IPS-18a (cell line): ENCODE data around the gene BBS9.
A peak's percentile ranks its signal among the peaks of the same experiment; 100 is the strongest.

Experiments used
- H3K27ac ChIP-seq: one replicate; pipeline ENCODE4 v1.5.1; 2013; ENCODE audit warnings: low read length
- H3K27me3 ChIP-seq: one replicate; pipeline ENCODE4 v1.6.1; 2013; ENCODE audit warnings: mild to moderate bottlenecking, low read length; ENCODE audit not compliant: control insufficient read depth, insufficient read depth
- H3K36me3 ChIP-seq: one replicate; pipeline ENCODE4 v1.6.1; 2013; ENCODE audit warnings: low read depth, low read length; ENCODE audit not compliant: control insufficient read depth
- H3K4me1 ChIP-seq: one replicate; pipeline ENCODE4 v1.6.1; 2013; ENCODE audit warnings: low read depth, low read length; ENCODE audit not compliant: control insufficient read depth
- H3K4me3 ChIP-seq: one replicate; pipeline ENCODE4 v1.5.1; 2013; ENCODE audit warnings: low read length
- H3K9ac ChIP-seq: one replicate; pipeline ENCODE4 v1.6.1; 2013; ENCODE audit warnings: mild to moderate bottlenecking, low read length, moderate library complexity
- H3K9me3 ChIP-seq: one replicate; pipeline ENCODE4 v1.6.1; 2013; ENCODE audit warnings: low read depth, low read length; ENCODE audit not compliant: control insufficient read depth

The BBS9 gene

GRCh38 chr7:33336820-33337219 is 207.5 kb downstream of the BBS9 start:
- Histone ChIP-seq H3K9me3 (no peaks in the 10 kb centered on the region), H3K9ac (no peak overlapping the region), H3K4me1 (no peaks in the 10 kb centered on the region), H3K27ac (no peak overlapping the region), H3K4me3 (no peak overlapping the region), H3K27me3 (no peaks in the 10 kb centered on the region), H3K36me3 (no peaks in the 10 kb centered on the region)

- Histone ChIP-seq H3K4me1 (no peaks in the 10 kb centered on the region), H3K9ac (no peak overlapping the region), H3K9me3 (no peaks in the 10 kb centered on the region), H3K4me3 (no peak overlapping the region), H3K27me3 (no peaks in the 10 kb centered on the region), H3K27ac (no peak overlapping the region), H3K36me3 (no peaks in the 10 kb centered on the region)
Observed at GRCh38 chr7:33339074-33339790, 209.9 kb downstream of the BBS9 start.

- no peak overlapping the region for H3K9ac ChIP-seq
- H3K27me3 ChIP-seq: no peaks in the 10 kb centered on the region
- H3K4me3 ChIP-seq: no peak overlapping the region
- H3K9me3 ChIP-seq: no peaks in the 10 kb centered on the region
- H3K4me1 ChIP-seq: no peaks in the 10 kb centered on the region
- H3K27ac ChIP-seq: no peak overlapping the region
- H3K36me3 ChIP-seq: no peaks in the 10 kb centered on the region
Observed at GRCh38 chr7:33346055-33346454, 216.7 kb downstream of the BBS9 start.

- H3K9me3 ChIP-seq: no peaks in the 10 kb centered on the region
Observed at GRCh38 chr7:33350577-33350976, 221.2 kb downstream of the BBS9 start.

GRCh38 chr7:33351709-33352108 is 222.3 kb downstream of the BBS9 start:
- Histone ChIP-seq H3K4me1 (peaks cover 9% of the 10 kb centered on the region), H3K27me3 (no peaks in the 10 kb centered on the region), H3K36me3 (no peaks in the 10 kb centered on the region), H3K9ac (no peak overlapping the region), H3K27ac (no peak overlapping the region), H3K4me3 (peak overlapping the region; percentile 12), H3K9me3 (no peaks in the 10 kb centered on the region)

More at GRCh38 chr7:33350577-33350976, 221.2 kb downstream of the BBS9 start:
- Histone ChIP-seq H3K4me3 (no peak overlapping the region), H3K9ac (no peak overlapping the region), H3K4me1 (peaks cover 9% of the 10 kb centered on the region), H3K27me3 (no peaks in the 10 kb centered on the region), H3K36me3 (no peaks in the 10 kb centered on the region), H3K27ac (no peak overlapping the region)

- Histone ChIP-seq H3K27ac (no peak overlapping the region), H3K9ac (no peak overlapping the region), H3K27me3 (no peaks in the 10 kb centered on the region), H3K4me1 (peaks cover 9% of the 10 kb centered on the region), H3K9me3 (no peaks in the 10 kb centered on the region), H3K36me3 (no peaks in the 10 kb centered on the region), H3K4me3 (no peak overlapping the region)
Observed at GRCh38 chr7:33354201-33354600, 224.8 kb downstream of the BBS9 start.

- no peaks in the 10 kb centered on the region for H3K27me3 ChIP-seq
- no peak overlapping the region for H3K4me3 ChIP-seq
- no peaks in the 10 kb centered on the region for H3K36me3 ChIP-seq
- peaks cover 9% of the 10 kb centered on the region for H3K4me1 ChIP-seq
- H3K9ac ChIP-seq: no peak overlapping the region
- no peak overlapping the region for H3K27ac ChIP-seq
- H3K9me3 ChIP-seq: no peaks in the 10 kb centered on the region
Observed at GRCh38 chr7:33355386-33355785, 226.0 kb downstream of the BBS9 start.

GRCh38 chr7:33356336-33356735 is 227.0 kb downstream of the BBS9 start:
- Histone ChIP-seq H3K36me3 (no peaks in the 10 kb centered on the region), H3K9me3 (no peaks in the 10 kb centered on the region), H3K27ac (no peak overlapping the region), H3K4me3 (no peak overlapping the region), H3K27me3 (no peaks in the 10 kb centered on the region), H3K4me1 (peaks cover 9% of the 10 kb centered on the region), H3K9ac (no peak overlapping the region)

- Histone ChIP-seq H3K9ac (no peak overlapping the region), H3K27me3 (no peaks in the 10 kb centered on the region), H3K9me3 (no peaks in the 10 kb centered on the region), H3K36me3 (no peaks in the 10 kb centered on the region), H3K4me3 (no peak overlapping the region), H3K27ac (no peak overlapping the region), H3K4me1 (no peaks in the 10 kb centered on the region)
Observed at GRCh38 chr7:33357846-33358245, 228.5 kb downstream of the BBS9 start.

- Histone ChIP-seq H3K9ac (no peak overlapping the region), H3K27me3 (no peaks in the 10 kb centered on the region), H3K36me3 (no peaks in the 10 kb centered on the region), H3K27ac (no peak overlapping the region), H3K9me3 (no peaks in the 10 kb centered on the region), H3K4me3 (no peak overlapping the region), H3K4me1 (no peaks in the 10 kb centered on the region)
Observed at GRCh38 chr7:33369888-33370287, 240.5 kb downstream of the BBS9 start.

- Histone ChIP-seq H3K4me3 (no peak overlapping the region), H3K4me1 (no peaks in the 10 kb centered on the region), H3K27me3 (no peaks in the 10 kb centered on the region), H3K9ac (no peak overlapping the region), H3K9me3 (no peaks in the 10 kb centered on the region), H3K36me3 (no peaks in the 10 kb centered on the region), H3K27ac (no peak overlapping the region)
Observed at GRCh38 chr7:33373195-33373594, 243.8 kb downstream of the BBS9 start.

- Histone ChIP-seq H3K9ac (no peak overlapping the region), H3K27ac (no peak overlapping the region), H3K4me3 (no peak overlapping the region), H3K27me3 (no peaks in the 10 kb centered on the region), H3K36me3 (no peaks in the 10 kb centered on the region), H3K4me1 (no peaks in the 10 kb centered on the region), H3K9me3 (no peaks in the 10 kb centered on the region)
Observed at GRCh38 chr7:33379891-33380525, 250.6 kb downstream of the BBS9 start.
